GM19452 (cell line): ENCODE measurements around the gene DENND4B.
"Not testable (repeated sequence)": the region's sequence is repeated elsewhere in the genome, so short reads cannot be mapped to it uniquely, and the experiment has no call there.

Source experiments
- ATAC-seq: cut with Tn5 transposase; IDR thresholded peaks from one replicate; pipeline ENCODE4 v1.9.1; 2021; ENCODE audit not compliant: unreplicated experiment

Gene DENND4B

GRCh38 chr1:153891042-153891441, 55.5 kb downstream of the DENND4B start:
- ATAC-seq = not testable (repeated sequence)

- ATAC-seq = no peak
Observed at GRCh38 chr1:153888533-153888932, 58.0 kb downstream of the DENND4B start.

GRCh38 chr1:153886127-153886526, 60.4 kb downstream of the DENND4B start:
- ATAC-seq = no peak

- ATAC-seq = no peak
Observed at GRCh38 chr1:153883223-153883622, 63.3 kb downstream of the DENND4B start.

GRCh38 chr1:153882296-153882912, 64.1 kb downstream of the DENND4B start:
- ATAC-seq = no peak

GRCh38 chr1:153881751-153882150, 64.8 kb downstream of the DENND4B start:
- ATAC-seq = no peak

- no peak for ATAC-seq
Observed at GRCh38 chr1:153880962-153881361, 65.6 kb downstream of the DENND4B start.

- ATAC-seq = no peak
Observed at GRCh38 chr1:153880024-153880423, 66.5 kb downstream of the DENND4B start.
